Nephron progenitor cell (in vitro differentiated cells): Measurements from ENCODE around the gene TSC2.

Experiments used
- DNase-seq: peaks from one replicate; pipeline ENCODE4 v3.0.0; 2021
- H3K27ac Mint-ChIP-seq: 2 replicates; pipeline ENCODE4 v1.8.0; 2021; ENCODE audit warnings: mild to moderate bottlenecking, moderate library complexity, mixed read lengths
- H3K27me3 Mint-ChIP-seq: 2 replicates; pipeline ENCODE4 v1.8.0; 2021; ENCODE audit warnings: mild to moderate bottlenecking, low read depth, mixed read lengths; ENCODE audit not compliant: poor library complexity
- H3K36me3 Mint-ChIP-seq: 2 replicates; pipeline ENCODE4 v1.8.0; 2021; ENCODE audit warnings: low read depth, mixed read lengths
- H3K4me1 Mint-ChIP-seq: 2 replicates; pipeline ENCODE4 v1.8.0; 2021; ENCODE audit warnings: mixed read lengths
- H3K4me3 Mint-ChIP-seq: 2 replicates; pipeline ENCODE4 v1.8.0; 2021; ENCODE audit warnings: mild to moderate bottlenecking, moderate library complexity, mixed read lengths
- H3K9me3 Mint-ChIP-seq: 2 replicates; pipeline ENCODE4 v1.8.0; 2021; ENCODE audit warnings: mild to moderate bottlenecking, moderate library complexity, mixed read lengths
- TF ChIP-seq, protein P1 (sequence below): fragments of 200-600 bp; sonication (generic); IDR thresholded peaks from 2 replicates; pipeline ENCODE4 v1.5.0; 2021; ENCODE audit warnings: antibody characterized with exemption

The TSC2 gene

DNA sequence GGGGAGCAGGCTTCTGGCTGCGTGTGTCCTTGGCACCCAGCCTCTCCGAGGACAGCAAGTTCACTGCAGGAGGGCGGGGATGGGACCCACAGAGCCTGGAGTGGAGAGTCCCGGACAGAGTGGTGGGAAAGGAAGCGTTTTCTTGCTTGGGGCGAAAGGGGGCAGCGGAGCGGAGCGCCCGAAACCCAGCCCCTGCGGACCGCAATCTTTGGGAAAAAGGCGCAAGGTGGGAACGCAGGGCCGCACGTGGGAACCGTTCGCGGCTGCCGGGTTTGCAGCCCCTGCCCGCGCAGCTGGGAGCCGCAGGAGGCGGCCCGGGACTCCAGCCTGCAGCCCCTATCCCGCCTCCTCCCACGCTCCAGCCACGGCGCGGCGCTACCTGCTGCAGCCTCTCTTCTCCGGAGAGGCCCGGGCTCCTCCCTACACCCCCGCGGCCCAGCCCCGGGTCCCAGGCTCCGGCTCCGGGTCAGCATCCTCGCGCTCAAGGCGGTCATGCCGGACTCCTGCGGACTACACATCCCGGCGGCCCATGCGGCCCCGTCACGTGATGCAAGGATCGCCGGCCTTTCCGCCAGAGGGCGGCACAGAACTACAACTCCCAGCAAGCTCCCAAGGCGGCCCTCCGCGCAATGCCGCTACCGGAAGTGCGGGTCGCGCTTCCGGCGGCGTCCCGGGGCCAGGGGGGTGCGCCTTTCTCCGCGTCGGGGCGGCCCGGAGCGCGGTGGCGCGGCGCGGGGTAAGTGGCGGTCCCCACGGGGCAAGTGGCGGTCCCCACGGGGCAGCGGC, at the start of gene TSC2, which contains the start of gene NTHL1:
TSS of gene TSC2 (plus strand) at position 656 of the 786 bp plus-strand sequence. CDS start 631 bp downstream, outside the sequence.
TSS of gene NTHL1 (minus strand) at position 505 of the 786 bp plus-strand sequence. CDS start at position 494, 11 bp downstream.
- Mint-ChIP-seq H3K4me1 (peaks cover 32% of the 10 kb centered on the region), H3K27me3 (peaks cover 3% of the 10 kb centered on the region), H3K4me3 (peak within 1 kb of the TSS; percentile 93), H3K27ac (no peak within 1 kb of the TSS), H3K9me3 (no peaks in the 10 kb centered on the region), H3K36me3 (peaks cover 15% of the 10 kb centered on the region)
- TF ChIP-seq, protein P1, sequence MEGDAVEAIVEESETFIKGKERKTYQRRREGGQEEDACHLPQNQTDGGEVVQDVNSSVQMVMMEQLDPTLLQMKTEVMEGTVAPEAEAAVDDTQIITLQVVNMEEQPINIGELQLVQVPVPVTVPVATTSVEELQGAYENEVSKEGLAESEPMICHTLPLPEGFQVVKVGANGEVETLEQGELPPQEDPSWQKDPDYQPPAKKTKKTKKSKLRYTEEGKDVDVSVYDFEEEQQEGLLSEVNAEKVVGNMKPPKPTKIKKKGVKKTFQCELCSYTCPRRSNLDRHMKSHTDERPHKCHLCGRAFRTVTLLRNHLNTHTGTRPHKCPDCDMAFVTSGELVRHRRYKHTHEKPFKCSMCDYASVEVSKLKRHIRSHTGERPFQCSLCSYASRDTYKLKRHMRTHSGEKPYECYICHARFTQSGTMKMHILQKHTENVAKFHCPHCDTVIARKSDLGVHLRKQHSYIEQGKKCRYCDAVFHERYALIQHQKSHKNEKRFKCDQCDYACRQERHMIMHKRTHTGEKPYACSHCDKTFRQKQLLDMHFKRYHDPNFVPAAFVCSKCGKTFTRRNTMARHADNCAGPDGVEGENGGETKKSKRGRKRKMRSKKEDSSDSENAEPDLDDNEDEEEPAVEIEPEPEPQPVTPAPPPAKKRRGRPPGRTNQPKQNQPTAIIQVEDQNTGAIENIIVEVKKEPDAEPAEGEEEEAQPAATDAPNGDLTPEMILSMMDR: no peak
- peak; percentile 96 for DNase-seq

DNA sequence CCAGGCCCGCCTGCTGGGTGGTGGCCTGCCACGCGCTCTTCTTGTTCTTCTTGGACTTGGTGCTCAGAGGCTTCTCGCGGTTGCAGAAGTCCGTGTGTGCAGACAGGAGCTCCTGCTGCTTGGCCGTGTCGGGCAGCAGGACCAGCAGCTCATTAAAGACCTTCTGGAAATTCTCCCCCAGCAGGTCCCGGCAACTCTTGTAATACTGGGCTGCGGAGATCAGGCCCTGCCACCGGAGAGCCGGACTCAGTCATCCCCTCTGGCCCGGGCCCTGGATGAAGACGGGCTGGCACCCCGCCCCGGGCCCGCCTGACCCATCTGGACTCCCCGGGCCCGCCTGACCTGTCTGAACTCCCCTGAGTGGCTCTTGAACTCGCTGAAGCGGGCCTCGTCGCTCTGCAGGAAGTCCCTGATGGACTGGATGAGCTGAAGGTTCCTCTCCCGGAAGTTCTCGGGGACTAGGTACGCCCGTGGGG, 49.4 kb upstream of the TSC2 start:
- TF ChIP-seq, protein P1: no peak
- H3K36me3 Mint-ChIP-seq: peaks cover 28% of the 10 kb centered on the region
- no peak overlapping the region for H3K4me3 Mint-ChIP-seq
- peaks cover 3% of the 10 kb centered on the region for H3K4me1 Mint-ChIP-seq
- DNase-seq: no peak
- no peak overlapping the region for H3K27ac Mint-ChIP-seq
- peaks cover 7% of the 10 kb centered on the region for H3K27me3 Mint-ChIP-seq
- H3K9me3 Mint-ChIP-seq: no peaks in the 10 kb centered on the region

DNA sequence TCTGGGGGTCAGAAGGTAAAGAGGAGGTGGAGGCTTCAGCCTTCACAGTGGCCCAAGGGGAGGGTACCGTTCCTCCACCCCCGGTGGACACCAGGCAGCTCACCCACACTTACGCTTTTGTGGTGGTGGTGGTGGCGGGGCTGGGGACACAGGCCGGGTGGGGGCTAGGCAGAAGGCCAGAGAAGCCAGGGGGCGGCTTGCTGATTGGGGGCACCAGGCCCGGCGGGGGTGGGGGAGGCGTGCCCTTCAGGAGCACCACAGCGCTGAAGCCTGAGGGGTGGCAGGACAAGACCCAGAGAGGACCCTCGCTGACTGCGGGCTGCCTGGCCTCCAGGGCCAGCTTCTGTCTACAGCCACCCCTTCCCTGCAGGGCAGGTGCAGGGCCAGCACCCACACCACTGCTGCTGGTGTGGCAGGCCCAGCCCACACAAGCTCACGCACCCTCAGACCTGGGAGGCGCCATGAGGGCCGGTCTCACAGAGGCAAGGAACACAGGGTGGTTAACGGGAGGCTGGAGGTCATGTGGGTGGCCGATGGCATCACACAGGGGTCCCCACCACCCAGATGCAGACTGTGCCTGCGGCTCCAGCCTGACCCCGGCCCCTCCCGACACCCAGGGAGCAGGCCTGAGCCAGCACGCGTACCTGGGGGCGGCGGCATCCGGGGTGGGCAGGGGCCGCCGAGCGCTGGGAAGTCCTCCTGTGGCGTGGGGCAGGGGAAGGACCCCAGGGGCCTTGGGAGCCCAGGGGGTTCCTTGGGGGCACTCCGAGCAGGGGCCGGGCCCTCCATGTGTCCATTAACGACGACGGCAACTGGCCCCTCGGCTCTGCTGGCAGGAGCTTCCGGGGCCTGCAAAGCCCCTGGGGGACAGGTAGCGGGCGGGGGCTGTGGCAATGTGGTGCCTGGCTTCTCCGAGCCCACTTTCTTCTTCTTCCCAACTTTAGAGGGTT, 48.7 kb upstream of the TSC2 start:
- Mint-ChIP-seq H3K27ac (no peak overlapping the region), H3K4me1 (peaks cover under 1% of the 10 kb centered on the region), H3K9me3 (no peaks in the 10 kb centered on the region), H3K4me3 (no peak overlapping the region), H3K27me3 (peaks cover 1% of the 10 kb centered on the region), H3K36me3 (peaks cover 28% of the 10 kb centered on the region)
- no peak for DNase-seq
- TF ChIP-seq, protein P1: no peak

DNA sequence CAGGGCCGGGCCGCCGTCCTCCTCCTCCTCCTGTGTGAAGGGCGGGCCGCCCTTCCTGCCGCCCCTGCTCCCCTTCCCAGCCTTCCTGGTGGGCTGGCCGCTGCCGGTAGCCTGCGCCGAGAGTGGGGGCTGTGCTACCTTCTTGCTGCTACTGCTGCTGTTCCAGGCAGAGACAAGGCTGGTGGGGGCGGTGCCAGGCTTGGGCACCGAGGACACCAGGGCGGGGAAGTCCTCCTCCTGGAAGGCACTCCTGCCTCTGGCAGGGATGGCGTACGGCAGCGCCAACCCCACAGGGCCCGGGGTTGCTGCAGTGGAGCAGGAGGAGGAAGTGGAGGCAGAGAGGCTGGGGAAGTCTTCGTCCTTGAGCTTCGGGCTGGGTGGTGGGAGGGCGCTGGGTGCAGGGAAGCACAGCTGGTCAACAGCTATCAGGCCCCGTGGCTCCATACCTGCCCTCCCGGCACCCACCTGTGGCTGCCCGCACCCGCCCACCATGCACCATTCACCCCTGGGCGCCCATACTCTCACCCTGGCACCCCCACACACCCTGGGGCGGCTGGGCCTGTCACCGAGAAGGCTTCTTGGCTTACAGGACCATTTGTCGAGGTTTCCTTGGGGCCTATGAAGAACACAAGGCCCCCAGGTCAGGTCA, 47.8 kb upstream of the TSC2 start:
- TF ChIP-seq, protein P1: no peak
- no peaks in the 10 kb centered on the region for H3K9me3 Mint-ChIP-seq
- H3K27me3 Mint-ChIP-seq: no peaks in the 10 kb centered on the region
- peaks cover 28% of the 10 kb centered on the region for H3K36me3 Mint-ChIP-seq
- no peak for DNase-seq
- H3K4me1 Mint-ChIP-seq: peaks cover 9% of the 10 kb centered on the region
- no peak overlapping the region for H3K27ac Mint-ChIP-seq
- H3K4me3 Mint-ChIP-seq: no peak overlapping the region

DNA sequence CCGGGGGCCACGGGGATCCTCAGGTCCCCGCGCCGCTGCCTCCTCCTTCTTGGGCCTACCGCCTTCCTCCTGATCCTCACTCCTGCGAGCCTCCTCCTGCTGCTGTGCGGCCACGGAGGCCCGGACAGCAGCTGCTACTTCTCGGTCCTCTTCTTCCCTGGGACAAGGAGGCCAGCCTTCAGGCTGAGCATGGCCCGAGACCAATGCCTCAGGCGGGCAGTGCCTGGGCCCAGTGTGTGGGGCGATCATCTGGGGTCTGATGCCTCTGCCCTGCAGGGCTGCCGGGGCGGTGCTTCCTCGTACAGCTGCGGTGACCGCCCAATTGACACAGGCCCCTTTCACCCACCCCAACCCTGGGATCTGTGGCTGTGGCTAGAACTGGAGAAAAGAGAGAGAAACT, 46.8 kb upstream of the TSC2 start:
- TF ChIP-seq, protein P1: no peak
- Mint-ChIP-seq H3K36me3 (peaks cover 21% of the 10 kb centered on the region), H3K9me3 (no peaks in the 10 kb centered on the region), H3K27ac (no peak overlapping the region), H3K4me3 (no peak overlapping the region), H3K4me1 (peaks cover 17% of the 10 kb centered on the region), H3K27me3 (no peaks in the 10 kb centered on the region)
- DNase-seq: no peak
